ENCODE results near the gene AATK.

AATK gene

GRCh38 chr17:81194941-81195901, 29.2 kb upstream of the AATK start:
- no peak for DNase-seq

GRCh38 chr17:81194225-81194760, 28.3 kb upstream of the AATK start:
- no peak for DNase-seq

- no peak for DNase-seq
Measured at GRCh38 chr17:81193470-81194224, 27.6 kb upstream of the AATK start.

DNA sequence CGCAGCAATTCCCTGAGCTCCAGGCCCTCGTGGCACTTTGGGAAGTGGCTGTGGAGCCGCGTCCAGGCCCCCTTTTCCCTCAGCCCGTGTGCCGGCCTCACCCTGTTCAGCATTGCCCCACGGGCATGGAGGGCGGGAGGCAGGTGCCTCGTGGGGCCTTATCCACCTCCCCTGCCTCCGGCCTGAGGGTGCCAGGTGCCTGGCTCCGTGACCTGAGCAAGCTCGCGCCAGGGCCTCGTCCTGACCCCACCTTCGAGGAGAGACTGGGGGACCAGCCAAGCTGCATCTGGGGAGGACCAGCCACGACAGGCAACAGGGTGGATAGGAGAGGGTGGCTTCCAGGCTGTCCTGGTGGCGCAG, 27.0 kb upstream of the AATK start:
- DNase-seq, result no peak

- DNase-seq, result no peak
Measured at GRCh38 chr17:81192386-81193050, 26.5 kb upstream of the AATK start.

DNA sequence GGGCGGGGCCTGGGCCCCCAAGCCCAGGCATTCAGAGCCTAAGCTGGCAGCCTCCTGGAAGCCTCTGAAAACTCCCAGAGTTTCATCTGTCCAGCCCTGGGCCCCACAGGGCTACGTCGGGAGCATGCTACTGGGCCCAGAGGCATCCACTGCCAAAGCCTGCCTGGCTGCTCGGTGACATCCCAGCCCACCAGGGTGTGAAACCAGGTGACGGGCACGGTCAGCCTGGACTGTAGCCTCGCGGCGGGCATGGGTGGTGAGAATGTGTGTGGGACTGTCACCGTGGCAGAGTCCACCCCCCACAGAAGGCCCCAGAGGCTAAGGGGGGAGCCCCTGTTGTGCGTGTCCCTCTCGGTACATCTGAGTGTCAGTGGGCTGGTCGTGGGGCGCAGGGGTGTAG, 25.6 kb upstream of the AATK start:
- DNase-seq, result no peak

DNA sequence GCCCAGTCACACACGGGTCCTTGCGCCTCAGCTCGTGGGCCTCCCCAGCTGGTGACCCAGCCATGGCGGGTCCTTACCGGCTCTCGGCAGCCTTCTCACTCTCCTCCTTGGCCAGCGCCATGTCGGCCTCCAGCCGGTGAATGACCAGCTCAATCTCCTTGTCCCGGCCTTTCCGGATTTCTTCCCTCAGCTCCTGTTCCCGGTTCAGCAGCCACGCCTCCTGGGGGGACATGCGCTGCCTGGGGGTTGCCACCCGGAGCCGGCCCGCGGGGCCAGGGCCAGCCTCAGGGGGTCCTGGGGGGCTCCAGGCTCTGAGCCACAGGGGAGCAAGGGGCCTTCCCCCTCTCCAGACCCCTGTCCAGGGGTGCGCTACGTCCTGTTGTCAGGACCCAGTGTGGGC, 25.1 kb upstream of the AATK start:
- no peak for DNase-seq

DNA sequence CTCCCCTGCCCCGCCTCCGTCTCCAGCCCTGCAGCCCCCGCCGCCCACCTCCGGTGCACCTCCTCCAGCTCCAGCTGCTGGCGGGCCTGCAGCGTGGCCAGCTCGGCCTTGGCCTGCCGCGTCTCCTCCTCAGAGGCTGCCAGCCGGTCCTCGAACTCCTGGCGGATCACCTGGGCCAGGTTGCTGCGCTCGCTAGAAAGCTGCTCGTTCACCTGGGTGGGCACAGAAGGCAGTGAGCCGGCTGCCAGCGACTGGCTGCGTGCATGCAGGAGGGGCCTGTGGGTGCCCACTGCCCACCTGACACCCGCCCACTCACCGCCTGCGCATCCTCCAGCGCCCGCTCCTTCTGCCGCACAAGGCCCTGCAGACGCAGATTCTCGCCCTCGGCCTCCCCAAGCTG, 24.6 kb upstream of the AATK start:
- DNase-seq, result no peak

DNA sequence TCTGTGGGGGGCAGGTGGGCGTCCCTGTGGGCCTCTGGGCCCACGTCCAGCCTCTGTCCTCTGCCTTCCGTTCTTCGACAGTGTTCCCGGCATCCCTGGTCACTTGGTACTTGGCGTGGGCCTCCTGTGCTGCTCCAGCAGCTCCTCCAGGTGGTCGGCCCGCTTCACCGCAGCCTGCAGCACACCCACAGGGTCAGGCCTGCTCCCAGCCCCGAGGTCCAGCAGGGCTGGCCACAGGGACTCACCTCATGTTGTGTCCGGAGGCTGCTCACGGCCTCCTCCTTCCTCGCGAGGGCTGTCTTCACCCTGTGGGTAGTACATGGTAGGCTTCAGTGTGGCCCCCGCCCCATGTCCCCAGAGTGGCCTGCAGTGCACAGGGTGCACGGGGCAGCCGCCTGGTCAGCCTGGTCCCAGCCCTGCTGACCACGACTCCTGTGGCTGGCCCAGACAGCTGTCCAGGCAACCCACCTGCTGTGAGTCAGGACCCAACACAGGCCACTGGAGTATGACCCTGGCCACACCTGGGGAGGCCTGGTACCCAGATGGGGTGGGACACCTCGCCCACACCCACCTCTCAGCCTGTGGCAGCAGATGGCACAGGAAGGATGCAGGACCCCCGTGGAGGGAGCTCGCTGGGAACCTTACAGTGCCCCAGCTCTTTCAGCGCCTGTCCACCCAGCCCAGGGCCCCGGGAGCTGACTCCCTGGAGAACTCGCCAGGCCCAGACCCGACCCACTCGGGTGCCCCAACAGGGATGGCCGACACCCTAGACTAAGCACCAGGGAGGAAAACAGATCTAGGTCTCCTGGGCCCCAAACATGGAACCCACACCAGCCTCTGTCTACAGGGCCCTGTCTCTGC, 23.9 kb upstream of the AATK start:
- no peak for DNase-seq

- no peak for DNase-seq
Measured at GRCh38 chr17:81189016-81189415, 23.0 kb upstream of the AATK start.

- no peak for DNase-seq
Measured at GRCh38 chr17:81188491-81188840, 22.4 kb upstream of the AATK start.

GRCh38 chr17:81187586-81188490, 21.8 kb upstream of the AATK start:
- DNase-seq, result no peak

GRCh38 chr17:81187120-81187519, 21.1 kb upstream of the AATK start:
- no peak for DNase-seq

DNA sequence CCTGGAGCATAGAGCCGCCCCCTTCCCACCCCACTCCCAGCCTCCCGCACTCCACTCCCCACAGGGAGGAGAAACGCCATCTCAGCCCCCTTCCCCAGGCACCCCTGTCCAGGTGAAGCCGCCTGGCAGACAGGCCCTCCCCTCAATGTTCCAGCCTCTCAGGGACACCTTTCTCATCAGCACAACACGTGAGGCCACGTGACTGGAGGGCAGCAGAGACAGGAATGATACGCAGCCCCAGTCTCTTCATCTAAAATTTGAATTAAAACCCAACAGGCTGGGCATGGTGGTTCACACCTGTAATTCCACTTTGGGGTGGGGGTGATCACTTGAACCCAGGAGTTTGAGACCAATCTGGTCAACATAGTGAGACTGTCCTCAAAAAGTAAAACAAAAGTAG, 20.2 kb upstream of the AATK start:
- no peak for DNase-seq

DNA sequence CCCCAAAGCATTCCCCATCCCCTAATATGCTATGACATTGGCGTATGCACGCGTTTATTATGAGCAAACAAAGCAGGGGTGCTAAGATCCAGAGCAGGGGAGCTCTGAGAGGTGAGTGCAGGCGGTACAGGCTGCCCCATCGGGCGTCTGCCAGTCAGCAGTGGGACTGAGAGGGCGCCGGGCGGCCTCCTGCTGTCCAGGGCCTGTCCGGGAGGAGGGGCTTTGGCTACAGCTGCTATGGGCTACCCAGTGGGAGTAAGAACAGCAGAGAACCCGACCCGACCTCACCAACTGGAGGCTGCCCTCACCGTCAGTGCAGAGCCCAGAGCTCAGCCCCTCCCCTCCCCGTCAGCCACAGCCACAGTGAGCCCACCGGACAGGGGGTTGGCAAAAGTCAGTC, 18.5 kb upstream of the AATK start:
- no peak for DNase-seq

DNA sequence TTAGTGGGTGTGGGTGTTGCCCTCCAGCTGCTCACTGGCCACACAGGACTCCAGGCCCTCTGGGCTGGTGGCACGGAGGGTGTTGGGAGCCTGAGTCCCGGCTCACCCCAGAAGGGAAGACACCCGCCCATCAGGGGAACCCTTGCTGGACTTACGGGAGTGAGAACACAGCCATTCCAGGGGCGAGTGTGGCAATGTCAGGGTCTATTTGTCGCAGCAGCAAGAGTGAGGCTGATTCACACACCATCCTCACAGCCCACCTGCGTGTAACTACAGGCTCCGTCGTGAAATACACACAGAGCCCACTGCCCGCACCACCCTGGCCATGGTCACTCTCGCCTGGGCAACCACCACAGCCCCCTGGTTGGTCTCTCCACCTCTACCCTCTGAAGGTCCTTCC, 17.8 kb upstream of the AATK start:
- no peak for DNase-seq

GRCh38 chr17:81183316-81183715, 17.3 kb upstream of the AATK start:
- no peak for DNase-seq

- no peak for DNase-seq
Measured at GRCh38 chr17:81182596-81182995, 16.6 kb upstream of the AATK start.

- no peak for DNase-seq
Measured at GRCh38 chr17:81181811-81182185, 15.8 kb upstream of the AATK start.

DNA sequence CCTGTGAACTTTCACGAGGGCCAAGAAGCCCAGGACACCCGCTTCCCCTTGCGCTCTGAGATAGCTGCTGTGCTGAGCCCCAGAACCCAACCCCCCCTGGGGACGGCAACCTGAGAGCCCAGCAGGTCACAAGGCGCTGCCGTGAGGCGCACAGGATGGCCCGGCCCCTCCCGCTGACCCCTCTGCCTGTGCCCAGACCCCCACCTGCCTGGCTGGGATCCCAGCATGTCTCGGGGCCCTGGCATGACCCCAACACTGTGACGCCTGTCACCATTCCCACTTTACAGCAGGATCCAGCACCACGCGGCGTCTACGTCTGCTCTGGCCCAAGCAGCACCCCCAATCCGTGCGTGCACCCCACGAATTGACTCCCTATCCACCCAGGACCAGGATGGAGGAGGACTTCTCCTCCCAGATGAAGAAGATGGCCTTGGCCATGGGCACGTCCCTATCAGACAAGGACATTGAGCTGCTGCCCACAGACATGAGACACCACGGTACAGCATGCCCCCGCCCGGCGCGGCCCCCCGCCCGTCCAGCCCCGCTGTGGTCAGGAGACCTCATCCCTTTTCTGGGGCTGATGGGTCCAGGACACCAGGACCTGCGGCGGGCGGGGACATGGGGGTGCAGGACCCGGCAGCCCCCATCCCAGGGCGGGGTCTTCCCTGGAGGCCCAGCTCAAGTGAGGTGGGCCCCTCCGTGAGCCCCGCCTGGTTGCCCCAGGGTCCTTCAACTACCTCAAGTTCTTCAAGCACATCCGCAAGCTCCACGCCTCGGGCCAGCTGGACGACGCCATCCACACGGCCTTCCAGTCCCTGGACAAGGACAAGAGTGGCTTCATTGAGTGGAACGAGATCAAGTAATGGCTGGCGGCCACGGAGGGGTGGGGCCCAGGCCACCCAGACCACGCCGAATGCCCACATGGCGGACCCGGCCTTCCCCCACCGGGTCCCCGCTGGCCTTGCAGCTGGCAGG, 15.1 kb upstream of the AATK start:
- no peak for DNase-seq
